ENCODE results near the gene ONECUT2.

- TF ChIP-seq ESRRG (CRISPR knock-in tag; IDR thresholded peaks at IDR 0.05): no peak
- TF ChIP-seq RARB (CRISPR knock-in tag; IDR thresholded peaks at IDR 0.05): no peak
- no peak for TF ChIP-seq PATZ1 (CRISPR knock-in tag; IDR thresholded peaks at IDR 0.05; ENCODE audit: borderline replicate concordance)
- TF ChIP-seq ZC3H10 (CRISPR knock-in tag; IDR thresholded peaks at IDR 0.05): no peak
- TF ChIP-seq ZFP3 (CRISPR knock-in tag; IDR thresholded peaks at IDR 0.05): no peak
- no peak for TF ChIP-seq ARNTL (CRISPR knock-in tag; IDR thresholded peaks at IDR 0.05; ENCODE audit: borderline replicate concordance, low read depth)
Measured at GRCh38 chr18:57434536-57435494, at the start of gene ONECUT2.
